Measurements from ENCODE around the gene MORN1. TPM values are rescaled to one million over a fixed set of nuclear protein-coding genes. Genes with fewer than 3 reads are reported as not detected.

The MORN1 gene
- total and polyA plus RNA-seq, 2 experiments from 2014 or later = 4.8 to 11.1 TPM

DNA sequence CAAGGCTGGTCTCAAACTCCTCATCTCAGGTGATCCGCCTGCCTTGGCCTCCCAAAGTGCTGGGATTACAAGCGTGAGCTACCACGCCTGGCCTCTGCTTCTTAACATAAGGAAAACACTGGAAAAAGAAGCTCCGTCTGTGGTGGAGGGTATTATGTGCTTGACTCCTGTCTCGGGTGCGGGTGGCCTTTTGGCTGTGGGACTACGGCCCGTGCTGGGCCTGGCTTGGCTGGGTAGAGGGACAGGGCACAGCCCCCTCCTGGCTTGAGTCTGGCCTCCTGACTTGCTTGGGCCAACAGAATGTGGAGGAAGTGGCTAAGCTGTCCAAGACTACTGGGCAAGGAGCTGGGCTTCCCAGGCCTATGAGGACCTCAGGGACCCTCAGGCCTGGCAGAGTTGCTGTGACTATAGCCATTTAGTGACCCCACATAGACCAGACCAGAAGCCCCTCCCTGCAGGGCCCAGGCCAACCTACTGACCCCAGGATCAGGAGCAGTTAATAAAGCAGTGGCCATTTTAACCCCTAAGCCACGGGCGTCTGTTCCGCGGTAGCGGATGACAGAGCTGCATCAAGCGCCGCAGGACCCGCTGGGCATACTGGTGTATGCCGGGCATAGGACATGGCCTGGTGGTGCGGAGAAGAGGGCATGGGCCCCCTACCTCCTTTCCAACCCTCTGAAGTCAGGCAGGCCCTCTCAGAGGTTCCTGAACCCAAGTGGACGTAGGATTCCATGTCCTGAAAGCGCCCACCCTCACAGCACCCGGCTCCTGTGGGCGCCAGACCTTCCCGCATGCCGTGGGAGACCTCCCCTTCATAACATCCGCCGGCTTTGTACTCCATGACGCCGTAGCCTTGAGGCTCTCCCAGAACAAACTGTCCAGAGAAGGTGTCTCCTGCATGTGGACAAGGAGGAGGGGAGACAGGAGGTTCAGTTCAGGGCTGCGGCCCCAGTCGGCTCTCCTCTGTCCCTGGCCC lies 4.4 kb downstream of the MORN1 start:
- no peak for DNase-seq (ENCODE audit: low spot score)
- no peaks in the 10 kb centered on the region for H3K9me2 ChIP-seq (ENCODE audit: insufficient read depth)

More for the DNA sequence above, 4.4 kb downstream of the MORN1 start:
- TF ChIP-seq NANOG (IDR thresholded peaks at IDR 0.05; ENCODE audit: borderline replicate concordance) (no peak), ZNF114 (CRISPR knock-in tag; IDR thresholded peaks at IDR 0.05) (no peak), ZNF331 (CRISPR knock-in tag; IDR thresholded peaks at IDR 0.05; ENCODE audit: low read depth) (no peak), ZNF462 (CRISPR knock-in tag; IDR thresholded peaks at IDR 0.05) (no peak), EZH2 (IDR thresholded peaks at IDR 0.05; ENCODE audit: low read depth, unreplicated experiment) (no peak), STAT1 (IDR thresholded peaks at IDR 0.05; ENCODE audit: unreplicated experiment) (no peak)
- no peaks in the 10 kb centered on the region for H3K27me3 ChIP-seq (ENCODE audit: insufficient read depth)
- H2AFZ ChIP-seq = no peak overlapping the region
- no peak overlapping the region for H3K4me2 ChIP-seq
- no peaks in the 10 kb centered on the region; the same call in 1 of the 2 replicates for H3K4me1 ChIP-seq (ENCODE audit: insufficient read depth)
- no peaks in the 10 kb centered on the region for H3K36me3 ChIP-seq (ENCODE audit: insufficient read depth)
- Mint-ChIP-seq H3K27ac (no peak overlapping the region), H3K36me3 (ENCODE audit: low read depth) (peaks cover 3% of the 10 kb centered on the region; the same call in 1 of the 3 replicates), H3K4me1 (peaks cover 7% of the 10 kb centered on the region; the same call in 2 of the 3 replicates), H3K27me3 (ENCODE audit: insufficient read depth, low read depth, poor library complexity) (peaks cover 3% of the 10 kb centered on the region), H3K4me3 (no peak overlapping the region), H3K9me3 (no peaks in the 10 kb centered on the region)
- peaks cover 8% of the 10 kb centered on the region; the same call in 1 of the 2 replicates for H3K79me2 ChIP-seq (replicated peaks; ENCODE audit: insufficient read depth)
- H3K4me3 ChIP-seq = no peak overlapping the region
- no peaks in the 10 kb centered on the region for H4K20me1 ChIP-seq (replicated peaks; ENCODE audit: insufficient read depth)
- ATAC-seq = no peak
- H3F3A ChIP-seq (replicated peaks; ENCODE audit: low read depth) = 0 out of 2 replicates have a peak, but pooled peaks cover 6% of the 10 kb centered on the region
- H3K27ac ChIP-seq (ENCODE audit: low read depth) = no peak overlapping the region

Data from GM23338 (cell line).